ENCODE data around the gene SLC39A11.

Gene SLC39A11

DNA sequence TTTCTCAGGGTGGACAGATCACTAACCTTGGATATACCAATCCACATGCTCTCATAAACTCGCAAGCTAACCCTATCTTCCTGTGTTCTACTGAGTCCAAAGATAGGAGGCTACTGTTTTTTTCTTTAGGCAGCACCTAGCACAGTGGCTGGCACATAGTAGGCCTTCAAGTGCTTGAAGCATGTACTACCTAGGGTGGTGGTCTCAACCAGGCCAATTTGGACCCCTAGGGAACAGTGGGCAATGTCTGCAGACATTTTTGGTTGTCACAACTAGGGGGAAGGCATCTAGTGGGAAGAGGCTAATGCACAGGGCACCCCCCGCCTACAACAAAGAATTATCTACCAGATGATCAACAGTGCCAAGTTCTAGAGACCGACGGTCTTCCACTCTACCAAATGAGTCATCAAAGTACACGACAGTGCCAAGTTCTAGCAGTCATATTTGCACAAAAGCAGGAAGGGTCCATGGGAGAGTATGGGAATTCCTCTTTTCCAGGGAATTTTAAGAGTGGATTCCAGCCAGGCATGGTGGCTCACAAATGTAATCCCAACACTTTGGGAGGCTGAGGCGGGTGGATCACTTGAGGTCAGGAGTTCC lies 390.3 kb downstream of the SLC39A11 start:
- DNase-seq (ENCODE audit: low read depth in 2 of 2, low spot score in 1 of 2) = no peak

DNA sequence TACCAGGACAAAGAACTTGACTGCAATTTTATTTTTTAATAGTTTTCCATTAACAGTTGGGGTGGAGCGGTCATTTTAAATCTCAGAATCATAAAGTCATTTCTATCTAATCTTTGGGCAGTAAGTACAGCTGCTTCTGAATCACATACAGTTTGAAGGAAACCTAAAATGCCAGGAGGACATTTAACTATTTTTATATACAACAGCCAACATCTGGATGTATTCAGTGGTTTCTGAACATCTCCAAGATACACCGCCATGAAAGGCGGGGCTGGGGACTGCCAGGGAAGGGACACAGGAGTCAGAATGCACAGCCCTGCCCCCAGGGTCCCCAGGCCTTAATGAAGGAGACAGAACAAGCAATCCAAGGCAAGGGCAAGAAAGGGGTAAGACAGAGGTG lies 392.3 kb downstream of the SLC39A11 start:
- DNase-seq (ENCODE audit: low read depth in 2 of 2, low spot score in 1 of 2) = no peak

DNA sequence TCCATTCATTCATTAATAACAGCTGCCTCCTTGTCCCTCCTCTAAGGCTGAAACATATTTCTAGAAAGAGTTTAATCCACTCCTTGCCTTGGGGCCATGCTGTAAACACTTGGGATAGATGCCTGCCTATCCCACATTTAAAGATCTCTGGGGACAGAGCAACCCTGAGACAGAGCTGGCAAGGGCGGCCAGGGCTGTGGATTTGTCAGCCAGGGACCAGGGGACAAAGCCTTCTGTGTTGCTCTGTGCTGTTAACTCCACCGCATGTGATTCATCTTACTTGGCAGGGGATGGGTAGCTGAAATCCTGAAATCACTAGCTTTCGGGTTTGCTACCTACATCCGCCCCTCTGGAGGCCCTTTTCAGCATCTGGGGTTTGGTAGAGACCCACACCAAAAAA lies 392.9 kb downstream of the SLC39A11 start:
- DNase-seq (ENCODE audit: low read depth in 2 of 2, low spot score in 1 of 2) = no peak

DNA sequence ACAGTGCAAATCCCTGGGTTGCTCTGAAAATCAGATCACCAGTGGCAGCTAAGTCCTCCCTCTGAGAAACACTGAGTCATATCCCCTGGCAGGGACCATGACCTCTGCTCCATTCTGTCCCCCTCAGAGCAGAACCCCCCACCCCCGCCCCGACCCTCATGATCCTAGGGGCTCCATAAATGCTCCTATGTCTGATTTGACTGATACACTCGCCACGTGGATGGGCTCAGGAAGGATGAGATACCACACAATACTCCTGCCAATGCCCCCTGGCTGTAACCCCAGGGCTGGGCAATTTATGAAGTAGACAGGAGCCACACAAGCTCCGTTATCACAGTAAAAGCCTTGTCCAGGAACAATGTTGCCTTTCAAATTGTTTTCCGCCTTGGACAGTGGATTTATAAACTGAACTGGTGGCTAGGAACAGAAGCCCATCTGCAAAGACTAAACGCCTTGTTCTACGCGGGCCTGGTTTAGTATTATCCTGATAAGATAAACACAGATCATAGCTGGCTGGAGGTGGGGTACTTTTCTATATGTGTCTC lies 394.8 kb downstream of the SLC39A11 start:
- no peak for DNase-seq (ENCODE audit: low read depth in 2 of 2, low spot score in 1 of 2)

DNA sequence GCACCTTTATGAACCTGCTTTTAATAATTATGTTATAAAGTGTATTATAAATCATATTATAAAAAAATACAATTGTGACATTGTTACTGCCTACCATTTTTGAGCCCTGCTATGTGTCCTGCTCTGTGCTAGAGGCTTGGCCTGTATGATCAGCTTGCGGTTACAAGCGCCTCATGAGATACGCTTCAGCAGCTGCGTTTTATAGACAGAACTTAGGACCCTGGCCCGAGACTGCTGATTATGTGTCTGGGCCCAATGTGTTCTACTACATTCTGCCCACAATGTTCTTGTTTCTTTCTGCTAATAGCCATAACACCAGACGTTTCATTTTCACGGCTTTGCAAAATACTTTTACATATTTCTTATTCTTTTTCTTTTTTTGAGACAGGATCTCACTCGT lies 395.8 kb downstream of the SLC39A11 start:
- DNase-seq (ENCODE audit: low read depth in 2 of 2, low spot score in 1 of 2) = no peak

DNA sequence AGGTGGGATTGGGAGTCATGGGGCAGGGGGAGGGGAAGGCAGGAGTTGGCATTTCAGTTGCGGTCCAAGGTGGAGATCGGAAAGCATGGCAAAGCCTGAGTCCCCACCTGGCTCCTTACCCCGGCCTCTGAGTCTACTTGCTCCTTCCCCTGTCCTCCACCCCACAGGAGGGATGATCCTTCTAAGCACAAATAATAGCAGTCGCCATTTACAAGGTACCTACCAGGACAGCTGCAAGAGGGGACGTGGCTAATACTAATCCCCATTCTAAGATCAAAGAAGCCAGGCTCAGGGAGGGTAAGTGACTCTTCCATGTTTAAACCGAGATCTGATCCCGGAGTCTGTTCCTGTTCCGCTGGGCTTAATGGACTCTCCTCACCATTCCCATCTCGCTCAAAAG lies 396.3 kb downstream of the SLC39A11 start:
- DNase-seq (ENCODE audit: low read depth in 2 of 2, low spot score in 1 of 2) = no peak

DNA sequence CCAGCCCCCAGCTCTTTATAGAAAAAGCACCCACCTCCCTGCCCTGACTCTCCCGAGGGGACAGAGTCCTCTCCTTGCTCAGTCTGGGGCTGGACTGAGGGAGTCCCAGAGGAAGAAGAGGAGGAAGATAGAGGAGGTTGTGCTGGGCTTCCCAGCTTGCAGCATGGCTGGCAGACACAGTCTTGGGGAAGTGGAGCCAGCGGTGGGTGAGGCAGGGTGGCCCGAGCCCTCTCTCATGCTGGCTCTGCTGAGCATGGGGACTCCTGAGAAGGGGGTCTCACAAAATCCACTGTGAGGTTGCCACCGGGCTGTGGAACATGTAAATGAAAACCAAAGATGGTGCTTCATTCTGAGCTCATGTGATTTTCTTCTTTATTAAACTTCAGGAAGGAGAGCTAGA lies 398.5 kb downstream of the SLC39A11 start:
- no peak for DNase-seq (ENCODE audit: low read depth in 2 of 2, low spot score in 1 of 2)

DNA sequence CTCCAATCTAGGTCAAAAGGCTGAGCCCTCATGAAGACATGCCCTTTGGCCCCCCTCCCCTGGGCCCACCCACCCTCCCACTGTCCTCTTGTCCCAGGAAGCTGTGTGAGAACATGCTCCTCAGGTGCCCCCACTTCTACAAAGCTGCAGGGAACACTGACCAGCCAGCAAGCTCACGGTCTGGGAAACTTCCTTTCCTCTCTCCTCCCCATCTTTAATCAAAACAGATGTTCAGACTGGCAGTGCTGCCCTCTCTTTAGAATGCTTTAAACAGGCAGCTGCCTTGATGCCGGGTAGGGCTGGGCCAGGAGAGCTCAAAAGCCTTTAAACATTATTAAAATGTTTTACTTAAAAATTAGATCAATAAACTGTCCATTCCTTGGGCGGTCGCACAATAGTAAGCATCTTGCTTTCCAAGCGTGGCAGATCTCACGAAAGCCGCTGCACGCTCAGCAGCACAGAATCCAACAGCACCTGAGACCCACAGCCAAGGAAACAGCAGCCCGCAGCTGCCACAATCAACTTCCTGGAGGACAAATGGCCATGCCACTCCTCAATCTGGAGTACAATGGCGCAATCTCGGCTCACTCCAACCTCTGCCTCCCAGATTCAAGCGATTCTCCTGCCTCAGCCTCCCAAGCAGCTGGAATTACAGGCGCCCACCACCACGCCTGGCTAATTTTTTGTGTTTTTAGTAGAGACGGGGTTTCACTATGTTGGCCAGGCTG lies 399.2 kb downstream of the SLC39A11 start:
- no peak for DNase-seq (ENCODE audit: low read depth in 2 of 2, low spot score in 1 of 2)

DNA sequence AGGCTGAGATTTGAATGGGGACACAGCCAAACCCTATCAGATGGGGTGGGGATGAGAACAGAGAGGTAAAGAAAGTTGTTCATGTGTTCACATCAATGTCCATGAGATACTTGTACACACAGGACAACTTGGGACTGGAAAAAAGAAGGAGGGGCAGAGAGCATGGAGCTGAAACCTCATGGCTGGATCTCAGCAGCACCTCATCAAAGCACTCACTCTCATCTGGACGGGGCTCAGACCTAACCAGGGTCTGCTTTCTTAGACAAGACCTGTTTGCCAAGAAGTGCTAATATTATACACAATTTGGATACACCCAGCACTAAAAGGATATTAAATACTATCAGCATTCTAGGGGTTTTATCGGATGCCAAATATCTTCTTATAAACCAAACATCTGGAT lies 399.8 kb downstream of the SLC39A11 start:
- no peak for DNase-seq (ENCODE audit: low read depth in 2 of 2, low spot score in 1 of 2)

DNA sequence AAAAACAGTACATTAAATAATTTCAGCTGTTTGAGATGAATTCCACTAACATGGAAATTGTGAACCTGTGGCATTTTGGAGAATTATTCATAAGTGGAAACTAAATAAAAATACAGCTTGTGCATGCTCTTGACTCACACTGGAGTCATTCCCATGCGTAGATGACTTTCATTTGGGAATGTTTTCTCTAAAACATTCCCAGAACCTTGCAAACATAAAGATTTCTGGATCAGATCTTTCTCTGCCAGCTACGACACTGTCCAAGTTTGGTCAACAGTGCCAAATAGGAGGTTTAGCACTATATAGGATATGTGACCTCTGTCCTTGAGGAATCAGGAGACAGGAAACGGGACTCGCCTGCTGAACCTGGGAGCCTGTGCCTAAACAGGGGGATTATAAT lies 400.9 kb downstream of the SLC39A11 start:
- DNase-seq (ENCODE audit: low read depth in 2 of 2, low spot score in 1 of 2) = no peak

DNA sequence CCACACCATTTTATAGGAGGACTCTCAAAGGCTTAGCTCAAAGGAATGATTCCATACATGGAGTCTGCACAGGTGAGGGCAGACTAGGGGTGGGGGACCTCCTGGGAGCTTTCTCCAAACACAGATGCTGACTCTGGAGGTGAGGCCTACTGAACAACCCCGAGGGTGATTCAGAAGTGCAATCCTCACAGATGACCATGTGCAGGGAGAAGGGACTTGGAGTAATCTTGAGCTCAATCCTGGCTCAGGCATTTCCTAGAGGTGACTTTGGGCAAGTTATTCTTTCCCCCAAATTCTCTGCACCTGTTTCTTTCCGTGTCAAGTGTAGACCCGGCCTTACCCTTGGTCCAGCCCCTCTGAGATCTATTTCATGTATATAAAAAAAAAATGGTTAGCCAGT lies 401.5 kb downstream of the SLC39A11 start:
- no peak for DNase-seq (ENCODE audit: low read depth in 2 of 2, low spot score in 1 of 2)

DNA sequence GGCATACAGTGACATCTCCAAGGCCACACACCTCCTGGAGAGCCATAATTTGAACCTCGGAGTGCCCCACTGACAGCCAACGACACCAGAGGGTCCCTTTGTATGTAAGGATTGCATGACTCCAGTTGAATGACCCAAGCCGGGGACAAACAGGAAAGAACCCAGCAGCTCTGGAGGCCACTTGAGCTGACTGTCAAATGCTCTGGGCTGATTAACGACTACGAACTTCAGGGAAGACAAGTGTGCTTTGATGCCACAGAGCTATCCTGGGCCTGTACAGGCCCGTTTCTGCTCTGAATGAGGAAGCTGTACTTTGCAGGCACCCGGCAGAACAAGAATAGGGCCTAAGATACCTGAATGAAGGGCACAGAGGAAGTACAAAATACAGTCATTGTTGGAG lies 404.6 kb downstream of the SLC39A11 start:
- no peak for DNase-seq (ENCODE audit: low read depth in 2 of 2, low spot score in 1 of 2)

DNA sequence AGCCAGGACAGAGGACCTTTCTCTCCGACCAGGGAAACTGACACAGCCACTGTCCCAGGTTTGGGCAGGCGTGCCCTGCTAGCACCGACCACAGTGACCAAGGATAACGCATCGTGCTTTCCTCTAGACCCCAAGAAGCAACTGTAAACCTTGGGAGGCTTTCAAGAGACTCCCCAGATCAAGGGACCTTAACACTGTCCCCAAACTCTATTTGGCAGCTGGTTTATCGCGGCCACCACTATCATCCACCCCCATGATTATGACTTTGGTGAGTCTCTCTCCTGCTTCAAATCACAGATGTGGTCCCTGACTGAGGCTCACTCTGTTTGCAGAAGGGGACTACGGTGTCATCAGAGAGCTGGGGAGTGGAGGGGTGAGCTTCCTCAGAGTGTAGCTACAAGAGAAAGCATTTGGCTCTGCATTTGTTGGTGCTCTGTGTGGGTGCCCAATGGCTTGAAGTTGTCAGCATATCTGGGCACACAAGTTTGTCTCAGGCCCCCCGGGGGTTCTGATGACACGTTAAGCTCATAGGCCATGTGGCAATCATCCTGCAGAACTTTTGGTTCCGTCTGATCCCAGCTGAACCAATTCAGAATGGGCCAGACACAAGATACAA lies 408.0 kb downstream of the SLC39A11 start:
- no peak for DNase-seq (ENCODE audit: low read depth in 2 of 2, low spot score in 1 of 2)

DNA sequence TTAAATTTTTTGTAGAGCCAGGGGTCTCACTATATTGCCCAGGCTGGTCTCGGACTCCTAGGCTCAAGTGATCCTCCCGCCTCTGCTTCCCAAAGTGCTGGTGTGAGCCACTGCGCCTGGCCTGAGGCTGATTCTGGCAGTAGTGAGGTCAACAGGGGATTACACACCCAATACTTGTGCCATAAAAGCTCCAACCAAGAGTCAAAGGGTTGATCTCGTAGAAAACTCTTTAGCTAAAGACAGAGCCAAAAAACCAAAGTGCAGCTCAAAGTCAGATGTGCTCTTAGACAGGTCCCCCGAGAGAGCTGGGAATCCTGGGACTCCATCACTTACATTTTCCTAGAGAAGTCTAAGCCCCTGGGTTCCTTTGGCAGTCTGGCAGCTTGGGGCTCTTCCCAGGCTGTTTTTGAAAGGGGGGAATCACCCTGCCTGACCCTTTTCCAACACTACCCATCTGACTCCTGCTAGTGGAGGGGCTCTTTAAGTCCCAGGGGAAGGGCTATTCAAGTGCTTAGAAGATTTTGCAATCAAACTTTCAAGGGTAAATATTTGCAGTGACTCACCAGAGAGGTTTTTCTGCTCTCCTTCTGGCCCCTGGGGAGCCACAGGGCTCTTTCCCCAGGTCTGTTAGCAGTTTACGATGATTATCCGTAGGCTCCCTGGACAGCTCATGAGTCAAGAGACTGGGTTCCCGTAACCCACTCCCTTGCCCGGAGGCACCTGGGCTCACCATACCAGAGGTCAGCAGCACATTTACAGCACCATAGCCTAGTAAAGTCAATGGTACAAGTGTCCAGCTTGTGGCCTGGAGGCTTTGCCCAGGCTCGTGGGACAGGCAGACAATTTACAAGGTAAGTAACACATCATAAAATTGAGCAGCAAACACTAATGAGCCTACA lies 408.7 kb downstream of the SLC39A11 start:
- DNase-seq (ENCODE audit: low read depth in 2 of 2, low spot score in 1 of 2) = no peak

DNA sequence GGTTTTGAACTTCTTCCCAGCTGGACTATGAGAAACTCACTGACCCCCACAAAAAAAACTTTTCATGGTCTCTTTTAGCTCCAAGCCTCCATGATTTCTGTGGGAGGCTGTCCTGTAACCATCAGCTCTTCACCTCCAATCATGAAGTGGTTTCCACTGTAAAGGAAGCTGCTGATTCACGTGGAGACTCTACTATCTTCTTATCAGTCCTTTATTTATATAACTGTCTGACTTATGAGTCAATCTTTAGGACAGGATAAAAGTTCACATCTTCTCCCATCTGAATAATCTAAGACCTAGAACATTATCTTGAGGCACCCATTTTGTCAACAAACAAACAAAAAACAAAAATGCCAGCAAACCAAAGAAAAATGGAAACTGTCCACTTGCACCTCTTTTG lies 409.9 kb downstream of the SLC39A11 start:
- DNase-seq (ENCODE audit: low read depth in 2 of 2, low spot score in 1 of 2) = no peak

DNA sequence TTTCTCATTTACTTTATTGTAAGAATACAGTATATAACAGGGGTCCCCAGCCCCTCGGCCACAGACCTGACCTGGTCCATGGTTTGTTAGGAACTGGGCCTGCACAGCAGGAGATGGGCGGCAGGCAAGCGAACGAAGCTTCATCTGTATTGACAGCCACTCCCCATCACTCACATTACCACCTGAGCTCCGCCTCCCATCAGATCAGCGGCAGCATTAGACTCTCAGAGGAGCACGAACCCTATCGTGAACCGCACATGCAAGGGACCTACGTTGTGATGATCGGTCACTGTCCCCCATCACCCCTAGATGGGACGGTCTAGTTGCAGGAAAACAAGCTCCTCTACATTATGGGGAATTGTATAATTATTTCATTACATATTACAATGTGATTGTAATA lies 410.6 kb downstream of the SLC39A11 start:
- no peak for DNase-seq (ENCODE audit: low read depth in 2 of 2, low spot score in 1 of 2)

DNA sequence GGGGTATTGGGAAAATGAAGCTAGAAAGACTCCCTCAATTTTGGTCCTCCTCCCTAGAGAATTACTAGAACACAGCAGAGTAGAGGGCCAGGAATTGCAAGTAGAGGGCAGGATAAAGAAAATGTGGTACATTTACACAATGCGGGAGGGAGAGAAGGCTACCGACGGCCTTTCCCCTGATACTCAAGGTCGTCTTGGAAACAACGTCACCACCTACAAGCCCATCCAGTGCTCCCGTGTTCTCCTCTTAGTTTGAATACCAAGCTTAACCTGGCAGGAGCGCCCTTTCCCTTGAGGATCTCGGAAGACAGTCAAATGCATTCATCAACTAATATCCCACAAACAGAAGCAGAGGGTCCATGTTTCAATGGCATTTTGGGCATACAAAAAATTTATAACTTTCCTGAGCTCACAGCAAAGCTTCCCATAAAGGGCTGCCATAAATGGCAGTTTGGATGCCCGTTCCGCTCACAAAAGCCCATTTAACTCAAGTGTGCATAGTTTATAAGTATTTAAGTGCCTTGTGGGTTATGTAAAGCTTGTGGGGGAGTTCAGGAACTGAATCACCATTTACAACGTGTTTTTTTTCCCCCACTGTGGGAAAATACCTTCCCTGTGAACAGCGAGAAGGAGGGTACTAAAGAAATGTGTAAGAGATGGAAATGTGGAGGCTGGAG lies 414.6 kb downstream of the SLC39A11 start:
- DNase-seq (ENCODE audit: low read depth in 2 of 2, low spot score in 1 of 2) = no peak

DNA sequence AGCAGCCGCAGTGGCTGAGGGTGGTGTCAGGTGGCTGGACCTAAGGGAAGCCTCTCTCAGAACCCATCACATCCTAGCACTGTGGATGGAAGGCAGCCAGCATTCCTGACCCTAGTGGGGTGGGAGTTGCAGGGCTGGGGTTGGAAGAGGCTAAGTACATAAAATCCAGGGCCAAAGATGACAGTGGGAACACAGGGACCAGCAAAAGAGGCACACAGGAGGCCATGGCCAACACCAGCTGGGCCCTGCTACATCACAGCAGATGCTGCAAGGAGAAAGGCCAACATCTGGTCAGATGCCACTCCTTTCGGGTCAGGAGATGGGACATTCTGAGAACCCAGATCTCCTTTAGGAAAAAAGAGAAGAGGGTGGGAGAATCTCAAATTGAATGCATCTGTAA lies 415.4 kb downstream of the SLC39A11 start:
- no peak for DNase-seq (ENCODE audit: low read depth in 2 of 2, low spot score in 1 of 2)

DNA sequence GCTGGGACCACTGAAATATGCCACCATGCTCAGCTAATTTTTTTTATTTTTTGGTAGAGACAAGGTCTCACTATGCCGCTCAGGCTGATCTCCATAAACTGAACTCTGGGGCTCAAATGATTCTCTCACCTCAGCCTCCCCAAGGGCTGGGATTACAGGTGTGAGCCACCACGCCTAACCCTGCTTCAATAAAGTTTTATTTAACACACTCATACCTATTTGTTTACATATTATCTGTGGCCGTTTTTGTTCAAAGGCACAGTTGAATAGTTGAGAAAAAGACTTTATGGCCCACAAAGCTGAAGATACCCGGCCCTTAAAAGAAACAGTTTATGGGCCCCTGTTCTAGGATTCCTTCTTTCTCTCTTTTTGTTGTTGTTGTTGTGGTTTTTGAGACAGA lies 419.8 kb downstream of the SLC39A11 start:
- DNase-seq (ENCODE audit: low read depth in 2 of 2, low spot score in 1 of 2) = no peak

DNA sequence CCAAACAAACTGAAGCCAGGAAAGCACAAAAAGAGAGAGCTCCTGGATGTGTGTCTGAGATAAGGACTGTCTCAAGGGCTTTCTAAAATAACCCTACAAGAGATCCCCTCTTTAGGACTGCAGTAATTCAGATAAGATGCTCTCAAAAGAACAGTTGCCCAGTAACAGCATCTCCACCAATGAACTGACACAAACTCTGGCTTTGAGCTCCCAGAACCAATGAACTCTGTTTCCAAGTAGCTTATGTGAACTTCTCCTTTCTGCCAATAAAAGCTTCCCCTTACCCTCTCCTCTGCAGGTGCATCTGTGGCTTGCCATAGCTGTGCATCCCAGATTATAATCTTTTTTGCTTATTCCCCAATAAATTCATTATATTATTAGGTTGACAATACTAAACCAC lies 421.5 kb downstream of the SLC39A11 start:
- DNase-seq (ENCODE audit: low read depth in 2 of 2, low spot score in 1 of 2) = no peak
